Measurements from ENCODE around the gene PTPRB.

The PTPRB gene

DNA sequence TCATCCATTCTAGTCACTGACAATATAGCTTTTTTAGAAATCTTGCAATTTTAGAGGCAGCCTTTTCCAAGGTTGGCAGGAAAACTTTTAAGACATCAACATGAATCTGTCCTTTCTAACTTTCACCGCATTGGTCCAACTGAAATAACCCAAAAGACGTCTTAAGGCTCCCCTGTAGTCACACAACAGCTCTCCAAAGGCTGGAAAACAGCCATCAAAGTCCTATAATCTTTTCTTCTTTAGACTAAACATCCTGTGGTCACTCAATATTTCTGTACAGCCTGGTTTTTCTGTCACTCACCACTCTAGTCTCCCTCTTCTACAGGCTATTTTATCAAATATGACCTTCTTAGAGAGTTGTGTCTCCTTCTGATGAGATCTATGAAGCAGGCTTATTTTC is 4.5 kb upstream of the PTPRB start:
- no peak for DNase-seq

DNA sequence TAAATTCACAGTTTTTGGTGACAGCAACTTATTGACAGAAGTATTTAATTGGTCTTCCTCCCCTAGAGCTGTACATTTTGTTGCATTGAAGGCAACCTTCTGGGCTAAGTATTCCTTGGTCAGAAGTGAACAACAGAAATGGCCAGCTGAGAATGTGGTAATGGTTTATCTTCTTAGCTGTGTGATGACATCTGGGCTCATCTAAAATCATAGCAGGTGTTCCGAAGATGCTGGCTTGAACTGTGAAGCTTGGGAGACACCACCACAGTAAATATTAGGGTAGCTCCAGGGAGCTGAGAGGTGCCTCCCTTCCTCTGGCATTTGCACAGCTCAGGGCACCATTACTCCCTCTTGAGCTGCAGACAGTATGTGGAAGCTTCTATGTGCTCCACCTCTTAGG is 3.7 kb upstream of the PTPRB start:
- no peak for DNase-seq

DNA sequence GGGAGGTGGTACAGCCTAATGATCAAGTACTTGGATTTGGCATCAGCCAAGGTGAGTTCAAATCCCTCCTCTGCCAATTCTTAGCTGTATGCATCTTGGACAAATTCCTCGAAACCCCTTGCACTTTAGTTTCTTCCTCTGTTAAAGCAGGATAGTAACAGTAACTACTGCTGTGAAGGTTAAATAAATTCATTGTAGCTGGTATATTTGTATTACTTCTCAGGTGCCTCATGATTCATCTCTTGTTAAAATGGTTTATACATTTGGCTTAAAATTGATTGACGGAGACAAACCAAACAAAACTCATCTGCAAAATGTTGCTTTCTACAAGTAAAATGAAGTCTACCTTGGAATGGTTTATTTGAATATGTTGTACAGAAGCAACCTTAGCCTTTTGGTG is 2.3 kb upstream of the PTPRB start:
- DNase-seq, result no peak

DNA sequence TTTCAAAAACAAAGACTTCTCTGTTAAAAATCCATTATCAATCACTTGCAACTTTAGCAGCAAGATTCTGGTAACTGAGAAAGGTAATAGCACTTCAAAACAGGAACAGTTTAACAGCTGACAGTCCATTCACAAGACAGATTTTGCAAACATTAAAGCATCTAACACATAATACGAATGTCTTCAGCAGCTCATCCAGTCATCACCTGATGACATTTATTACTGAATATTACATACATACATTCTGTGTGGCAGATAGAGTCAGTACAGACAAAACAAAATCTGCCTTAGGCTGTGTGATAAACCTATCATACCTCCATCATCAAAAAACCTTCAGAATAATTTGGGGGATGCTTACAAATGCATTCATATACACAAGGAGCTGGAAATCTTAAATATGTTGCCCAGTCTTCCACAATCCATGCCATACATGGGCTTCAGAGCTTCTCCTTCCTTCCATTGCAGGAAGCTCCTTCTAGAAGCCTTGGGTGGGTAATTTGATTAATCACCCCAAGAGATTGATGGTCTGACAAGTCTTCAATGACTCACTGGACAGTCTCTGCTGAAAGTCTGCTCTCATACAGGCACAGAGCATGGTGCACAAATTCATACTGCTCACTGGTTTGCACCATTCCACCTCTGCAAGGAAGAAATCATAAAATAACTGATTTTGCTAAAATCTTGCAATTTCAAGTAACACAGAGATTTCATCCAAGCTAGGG is 1.6 kb upstream of the PTPRB start:
- DNase-seq, result no peak

DNA sequence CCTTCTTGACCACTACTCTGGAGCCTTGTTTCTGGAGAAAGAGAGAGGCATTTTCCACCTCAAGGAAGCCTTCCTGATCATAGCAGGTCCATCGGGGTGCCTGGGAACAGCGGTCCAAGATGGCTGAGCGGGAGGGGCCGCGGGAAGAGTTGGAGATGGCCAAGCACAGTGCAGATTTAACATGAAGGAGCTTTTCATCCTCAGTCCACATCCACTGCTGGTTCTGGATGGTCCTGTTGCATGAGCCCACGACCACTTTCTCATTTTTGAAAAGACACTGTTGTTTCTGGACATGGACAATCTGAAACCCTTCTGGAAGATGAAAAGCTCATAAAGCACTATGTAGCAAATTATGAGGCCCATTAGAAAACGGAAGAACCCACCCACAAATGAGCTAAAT is 1.5 kb downstream of the PTPRB start:
- DNase-seq, result no peak

DNA sequence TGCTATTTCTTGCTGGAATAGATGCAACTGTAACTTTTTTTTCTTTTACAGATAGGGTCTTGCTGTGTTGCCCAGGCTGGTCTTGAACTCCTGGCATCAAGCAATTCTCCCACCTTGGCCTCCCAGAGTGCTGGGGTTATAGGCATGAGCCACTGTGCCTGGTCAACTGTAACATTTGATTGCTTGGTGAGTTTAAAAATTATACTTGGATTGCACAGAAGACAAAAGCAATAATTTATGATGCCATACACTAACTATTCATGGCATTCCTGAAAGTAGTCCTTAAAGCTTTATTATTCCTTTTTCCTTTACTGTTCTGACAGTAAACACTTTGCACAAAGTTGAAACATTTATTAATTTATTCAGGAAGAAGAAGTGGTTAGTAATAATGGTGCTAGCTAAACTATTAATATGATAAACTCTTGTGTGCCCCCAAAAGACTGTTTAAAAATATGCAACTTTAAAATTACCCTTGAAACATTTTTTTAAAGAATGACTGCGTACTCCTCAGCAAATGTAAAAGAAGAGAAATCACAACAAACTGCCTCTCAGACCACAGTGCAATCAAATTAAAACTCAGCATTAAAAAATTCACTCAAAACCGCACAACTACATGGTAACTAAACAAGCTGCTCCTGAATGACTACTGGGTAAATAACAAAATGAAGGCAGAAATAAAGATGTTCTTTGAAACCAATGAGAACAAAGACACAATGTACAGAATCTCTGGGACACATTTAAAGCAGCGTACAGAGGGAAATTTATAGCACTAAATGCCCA is 8.3 kb downstream of the PTPRB start:
- DNase-seq, result no peak

DNA sequence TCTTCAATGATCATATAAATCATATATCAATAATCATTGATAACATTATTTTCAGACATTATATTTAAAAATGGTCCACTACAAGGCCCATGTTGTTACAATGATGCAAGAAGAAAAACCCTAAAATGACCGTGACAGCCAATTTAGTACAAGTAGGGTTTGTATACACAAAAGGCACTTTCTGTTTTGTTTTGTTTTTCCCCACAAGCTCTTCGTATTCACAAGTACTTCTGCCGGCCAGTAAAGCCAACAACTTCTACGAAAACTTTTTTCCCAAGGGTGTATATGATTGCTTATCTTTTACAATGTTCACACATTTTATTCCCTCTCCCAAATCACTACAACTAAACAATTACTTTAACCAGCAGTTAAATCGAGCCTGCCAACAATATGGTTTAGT is 9.6 kb downstream of the PTPRB start:
- DNase-seq, result no peak

DNA sequence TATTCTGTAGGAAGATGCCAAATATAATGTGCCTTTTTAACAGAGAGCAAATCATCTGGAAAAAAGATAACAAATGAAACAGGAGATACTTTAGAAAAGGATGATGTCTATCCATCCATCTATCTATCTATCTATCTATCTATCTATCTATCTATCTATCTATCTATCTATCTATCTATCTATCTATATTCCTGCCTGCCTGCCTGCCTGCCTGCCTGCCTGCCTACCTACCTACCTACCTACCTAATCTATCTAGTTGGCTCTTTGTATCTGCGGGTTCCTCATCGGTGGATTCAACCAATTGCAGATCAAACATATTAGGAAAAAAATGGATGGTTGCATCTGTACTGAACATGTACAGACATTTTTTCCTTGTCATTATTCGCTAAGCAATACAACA is 11.0 kb downstream of the PTPRB start:
- no peak for DNase-seq

DNA sequence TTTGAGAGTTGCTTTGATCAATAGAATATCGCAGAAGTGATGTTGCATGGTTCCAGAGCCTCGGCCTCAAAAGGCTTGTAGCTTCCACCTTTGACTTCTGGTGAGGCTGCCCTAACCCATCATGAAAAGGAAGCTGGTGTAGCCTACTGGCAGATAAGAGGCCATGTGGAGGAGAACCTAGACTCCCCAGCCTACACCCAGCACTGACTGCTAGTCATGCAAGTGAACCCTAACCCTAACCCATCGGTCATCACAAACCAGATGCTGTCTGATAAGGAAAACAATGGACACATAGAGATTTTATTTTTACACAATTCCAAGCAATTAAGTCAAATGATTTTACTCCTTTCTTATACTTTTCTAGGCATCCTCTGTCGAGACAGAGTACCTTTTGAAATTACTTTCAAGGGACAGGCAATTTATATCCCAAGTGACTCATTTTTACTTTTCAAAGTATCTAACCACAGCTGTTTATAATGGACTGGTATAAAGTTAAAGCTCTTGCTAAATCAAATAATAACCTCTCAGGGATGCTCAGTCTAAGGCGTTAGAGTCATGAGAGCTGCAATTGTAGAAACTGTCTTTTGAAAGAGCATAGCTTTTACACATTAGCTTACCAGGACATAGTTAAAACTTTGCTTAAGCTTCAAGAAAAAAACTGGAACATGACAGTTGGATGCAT is 17.6 kb downstream of the PTPRB start:
- no peak for DNase-seq

DNA sequence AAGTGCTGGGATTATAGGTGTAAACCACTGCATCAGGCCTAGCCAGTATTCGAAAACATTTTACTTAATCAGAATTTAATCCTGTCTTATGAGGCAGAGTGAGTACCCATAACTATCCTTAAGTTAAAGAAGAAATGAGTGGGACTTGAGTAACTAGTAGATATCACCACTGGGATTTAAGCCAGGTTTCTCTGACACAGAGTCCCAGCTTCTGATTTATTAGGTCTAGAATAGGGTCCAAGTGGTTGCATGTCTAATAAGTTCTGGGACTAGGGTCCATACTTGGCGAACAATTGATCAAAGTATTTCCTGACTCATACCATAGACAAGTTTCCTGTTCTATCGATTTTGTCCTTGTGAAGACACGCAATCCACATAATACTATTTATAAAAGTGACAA is 18.9 kb downstream of the PTPRB start:
- no peak for DNase-seq

DNA sequence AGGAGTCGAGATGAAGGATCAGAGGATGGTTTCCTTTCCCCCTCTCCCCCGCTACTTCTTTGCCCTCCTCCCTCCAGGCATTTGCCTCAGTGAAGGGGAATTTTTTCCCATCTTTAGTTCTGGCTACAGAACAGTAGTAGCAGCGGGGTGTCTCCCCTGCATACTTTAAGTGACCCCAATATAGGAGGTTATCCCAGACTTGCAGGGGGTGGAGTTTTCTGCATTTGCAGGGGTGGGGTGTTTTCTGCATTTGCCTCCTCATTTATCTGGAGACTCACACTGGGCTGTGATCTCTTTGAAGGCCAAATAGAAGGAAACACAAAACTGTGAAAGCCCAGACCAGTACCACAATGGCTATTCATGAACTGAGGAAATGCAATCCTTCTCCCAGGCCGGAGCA is 19.8 kb downstream of the PTPRB start:
- no peak for DNase-seq

DNA sequence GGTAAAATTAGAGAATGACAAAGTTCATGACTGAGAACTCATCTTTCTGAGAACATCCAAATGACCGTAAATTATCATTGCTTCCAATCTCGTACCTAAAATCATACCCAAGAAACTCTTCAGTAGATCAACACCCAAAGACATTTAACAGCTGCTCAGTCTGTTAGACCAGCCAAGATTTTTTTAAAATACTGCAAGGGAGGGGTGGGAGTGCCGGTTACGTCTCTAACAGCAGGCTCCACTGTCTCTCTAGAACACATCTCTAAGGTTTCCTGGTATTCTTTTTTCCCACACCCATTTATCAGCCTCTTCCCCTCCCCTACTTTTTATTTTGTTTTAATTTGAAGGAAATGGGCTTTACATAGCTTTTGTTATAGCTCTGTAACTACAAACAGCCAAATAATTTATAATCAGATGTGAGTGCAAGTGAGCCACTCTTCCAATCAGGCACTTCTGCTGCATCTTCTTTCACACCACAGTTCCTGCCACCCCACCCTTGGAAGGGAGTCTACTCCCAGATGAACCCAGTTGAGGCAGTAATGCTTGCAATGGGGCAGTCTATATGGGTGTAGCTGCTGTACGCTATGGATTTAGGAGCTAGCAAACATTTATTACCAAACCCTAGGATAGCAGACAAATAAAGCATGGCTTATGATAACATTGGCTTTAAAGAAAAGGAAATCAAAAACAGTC is 21.9 kb downstream of the PTPRB start:
- no peak for DNase-seq

DNA sequence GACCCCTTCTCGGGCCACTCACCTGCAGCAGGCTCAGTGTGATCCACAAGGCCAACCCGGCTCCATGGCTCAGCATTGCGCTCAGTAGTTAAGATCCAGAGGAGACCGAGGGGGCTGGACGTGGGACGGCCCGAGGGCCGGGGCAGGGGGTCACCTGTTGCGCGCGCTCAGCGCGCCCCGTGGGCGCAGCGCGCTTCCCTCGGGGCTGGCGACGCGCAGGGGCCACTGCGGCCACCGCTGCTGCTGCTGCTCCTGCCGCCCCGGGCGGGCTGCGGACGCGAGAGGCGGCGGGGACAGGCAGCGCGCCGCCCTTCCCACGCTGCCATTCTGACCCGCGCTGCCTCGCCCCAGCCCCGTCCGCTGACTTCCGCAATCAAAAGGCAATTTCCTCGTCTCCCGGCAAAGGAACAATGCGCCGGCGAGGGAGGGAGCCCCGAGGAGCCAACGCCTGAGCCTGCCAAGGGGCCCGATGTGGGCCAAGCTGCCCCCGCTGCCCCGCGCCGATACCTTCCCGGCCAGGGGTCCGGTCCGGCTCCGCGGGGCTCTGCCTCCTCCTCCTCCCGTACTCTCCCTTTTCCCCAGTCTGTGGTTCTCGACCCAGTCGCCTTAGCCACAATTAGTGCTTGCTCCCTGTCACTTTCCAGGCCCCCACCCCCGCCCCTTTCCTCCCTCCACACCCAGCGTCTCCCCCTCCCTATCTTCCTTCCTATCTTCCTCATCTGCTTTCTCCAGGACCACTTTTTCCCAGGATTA is 27.3 kb downstream of the PTPRB start:
- DNase-seq, result no peak

DNA sequence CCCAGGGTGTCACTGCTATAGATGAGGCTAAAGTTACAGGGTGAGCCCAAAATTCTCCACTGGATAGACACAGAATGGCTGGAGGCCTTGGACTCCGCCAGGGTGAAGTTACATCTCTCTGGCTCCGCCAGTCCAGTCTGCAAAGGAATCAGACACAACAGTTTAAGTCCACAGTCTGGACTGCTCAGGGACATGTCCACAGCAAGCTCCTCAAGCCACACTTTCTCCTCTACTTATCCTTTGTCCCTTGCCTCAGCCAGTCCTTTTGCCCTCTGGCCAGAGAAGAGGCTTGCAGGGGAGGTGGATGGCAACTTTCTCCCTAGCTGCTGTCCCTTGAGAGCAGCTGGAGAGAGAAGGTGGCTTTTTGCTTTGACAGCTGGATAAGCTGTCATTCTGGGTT is 28.0 kb downstream of the PTPRB start:
- no peak for DNase-seq

DNA sequence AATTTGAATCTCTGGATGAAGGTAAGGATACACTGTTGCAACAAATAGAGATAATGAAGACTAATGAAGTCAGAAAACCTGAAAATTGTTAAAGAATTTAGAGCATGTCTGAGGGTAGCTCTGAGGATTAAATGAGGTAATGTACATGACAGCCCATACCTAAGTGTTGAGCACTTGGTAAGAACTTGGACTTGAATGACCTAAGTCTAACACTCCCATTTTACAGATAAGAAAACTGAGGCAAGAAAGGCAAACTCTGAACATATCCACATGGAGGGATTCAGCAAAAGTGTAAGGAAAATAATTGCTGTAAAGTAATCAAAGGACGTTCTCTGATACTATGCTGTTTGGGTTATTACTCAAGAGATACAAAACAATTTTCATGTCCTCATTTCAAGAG is 29.0 kb downstream of the PTPRB start:
- no peak for DNase-seq

DNA sequence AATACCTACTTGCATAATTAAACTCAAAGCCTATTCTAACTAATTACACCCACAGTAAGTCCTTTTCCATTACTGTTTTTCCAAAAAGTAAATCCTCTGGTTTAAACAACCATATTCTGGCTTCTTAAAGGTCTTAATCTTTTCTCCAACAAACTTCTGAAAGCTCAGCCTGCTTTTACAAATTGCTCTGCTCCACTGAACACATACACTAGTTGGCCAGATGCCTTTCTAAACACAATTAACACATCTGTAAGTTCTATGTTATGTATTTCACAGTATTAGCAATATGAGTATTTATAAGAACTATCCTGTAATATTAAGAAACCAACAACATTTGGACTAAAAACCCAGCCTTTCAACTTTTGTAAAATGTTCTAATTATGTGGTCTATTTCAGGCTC is 30.1 kb downstream of the PTPRB start:
- DNase-seq, result no peak

DNA sequence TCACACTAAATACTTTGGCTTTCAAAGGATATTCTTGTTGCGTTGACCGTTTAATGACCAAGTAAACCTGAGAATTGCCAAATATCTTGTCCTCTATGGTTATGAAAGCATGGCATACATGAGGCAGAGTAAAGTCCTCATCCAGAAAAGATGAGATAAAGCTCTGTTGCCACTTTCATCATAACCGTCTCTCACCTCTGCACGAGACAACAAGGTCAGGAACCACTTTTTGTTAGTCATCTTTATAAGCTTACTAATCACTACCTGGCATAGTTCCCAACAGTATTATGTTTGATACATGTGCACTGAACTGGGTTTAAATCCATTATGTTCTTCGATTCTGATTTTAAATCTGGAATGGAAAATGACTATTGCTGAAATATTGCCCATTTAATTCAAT is 31.3 kb downstream of the PTPRB start:
- no peak for DNase-seq

DNA sequence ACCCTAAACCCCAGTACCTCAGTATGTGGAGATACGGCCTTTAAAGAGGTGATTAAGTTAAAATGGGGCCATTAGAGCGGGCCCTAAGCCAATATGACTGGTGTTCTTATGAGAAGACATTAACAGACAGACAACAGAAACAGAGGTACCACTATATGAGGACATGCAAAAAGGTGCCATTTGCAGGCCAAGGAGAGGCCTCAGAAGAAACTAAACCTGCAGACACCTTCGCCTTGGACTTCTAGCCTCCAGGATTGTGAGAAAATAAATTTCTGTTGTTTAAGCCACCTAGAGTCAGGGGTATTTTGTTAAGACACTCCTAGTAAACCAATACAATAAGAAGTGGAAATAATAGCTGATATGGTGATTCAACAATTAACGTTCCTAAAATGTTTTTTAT is 32.6 kb downstream of the PTPRB start:
- DNase-seq, result no peak

DNA sequence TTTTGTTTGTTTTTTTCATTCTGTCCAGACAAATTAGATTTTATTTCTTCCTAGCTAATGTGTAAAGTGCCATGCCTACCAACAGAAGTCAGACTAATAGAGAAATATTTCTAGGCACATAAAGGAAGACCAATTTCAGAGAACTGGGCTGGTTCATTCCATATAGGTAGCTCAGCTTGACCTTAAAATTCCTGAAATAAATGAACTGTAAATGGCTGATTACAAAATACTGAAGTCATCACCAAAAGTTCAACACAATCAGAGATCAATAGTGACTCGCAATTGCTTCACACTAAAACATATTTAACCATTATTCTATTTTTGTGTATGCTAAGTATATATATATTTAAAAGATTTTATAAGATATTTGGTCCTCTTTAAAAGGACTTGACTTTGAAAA is 34.2 kb downstream of the PTPRB start:
- no peak for DNase-seq

DNA sequence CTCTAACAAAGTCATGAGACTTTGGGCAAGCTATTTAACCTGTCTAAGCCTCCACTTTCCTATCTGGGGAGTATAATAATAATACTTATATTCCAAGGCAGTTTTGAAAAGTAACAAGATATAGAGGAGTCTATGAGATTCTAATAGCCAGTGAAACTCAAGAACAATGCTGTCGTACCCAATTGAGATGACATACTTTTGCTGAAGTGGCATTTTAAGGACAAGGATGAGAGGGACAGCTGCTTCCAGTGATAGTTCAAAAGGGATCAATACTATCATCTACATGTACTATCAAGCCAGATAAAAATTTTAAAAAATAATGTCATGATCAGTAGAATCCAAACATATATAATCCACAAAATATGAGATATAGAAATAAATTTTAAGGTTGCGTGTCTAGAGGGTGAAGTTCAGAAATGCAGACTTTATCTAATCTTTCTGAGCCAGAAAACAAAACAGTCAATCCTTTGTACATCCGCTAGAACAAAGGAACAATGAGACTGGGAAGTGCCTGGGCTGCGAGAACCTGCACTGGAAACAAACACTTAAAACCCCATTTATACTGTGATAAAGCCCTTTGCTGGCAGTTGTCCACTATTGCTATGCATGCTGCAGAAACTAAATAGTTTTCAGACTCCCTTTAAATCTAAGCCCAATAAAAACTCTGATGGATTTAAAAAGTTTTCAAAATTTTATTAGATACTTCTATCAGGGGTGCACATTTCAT is 38.6 kb downstream of the PTPRB start:
- peak; percentile 20 for DNase-seq

DNA sequence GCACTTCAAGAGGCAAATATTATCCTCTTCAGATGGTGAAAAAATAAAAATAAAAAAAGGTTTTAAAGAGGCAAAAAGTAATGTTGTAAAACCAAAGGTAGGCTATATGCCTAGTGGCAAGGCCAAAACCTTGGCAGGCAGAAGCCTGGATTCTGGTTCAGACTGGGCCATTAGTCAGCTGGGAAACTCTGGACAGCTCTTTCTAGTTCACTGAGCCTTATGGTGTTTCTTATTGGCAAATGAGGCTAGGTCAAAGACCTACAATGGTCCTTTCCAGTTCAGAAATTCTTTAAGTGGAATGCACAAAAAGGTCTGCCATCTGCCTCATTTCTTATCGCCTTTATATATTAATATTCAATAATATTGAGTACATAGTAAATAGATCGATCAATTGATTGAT is 44.6 kb downstream of the PTPRB start:
- no peak for DNase-seq

DNA sequence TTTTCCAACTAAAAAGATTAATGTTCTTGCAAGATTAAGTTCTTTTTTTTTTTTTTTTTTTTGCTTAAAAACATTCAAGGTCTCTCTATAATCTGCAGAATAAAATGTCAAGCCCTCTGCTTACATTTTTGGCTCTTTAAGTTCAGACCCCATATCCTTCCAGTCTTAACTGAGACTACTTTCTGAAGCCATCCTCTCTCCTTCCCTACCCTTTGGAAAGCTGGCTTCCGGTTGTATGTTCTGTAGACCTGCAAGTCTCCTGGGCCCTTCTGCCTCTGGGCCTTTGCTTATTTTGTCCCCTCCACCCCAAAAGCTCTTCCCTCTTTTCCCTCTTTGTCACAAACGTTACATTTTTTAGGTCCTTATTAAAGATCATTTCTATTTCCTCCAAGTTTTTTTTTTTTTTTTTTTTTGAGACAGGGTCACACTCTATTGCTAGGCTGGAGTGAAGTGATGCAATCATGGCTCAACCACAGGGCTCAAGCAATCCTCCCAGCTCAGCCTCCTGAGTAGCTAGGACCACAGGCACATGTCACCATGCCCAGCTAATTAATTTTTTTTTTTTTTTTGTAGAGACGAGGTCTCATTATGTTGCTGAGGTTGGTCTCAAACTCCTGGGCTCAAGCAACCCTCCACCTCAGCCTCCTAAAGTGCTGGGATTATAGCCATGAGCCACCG is 46.5 kb downstream of the PTPRB start:
- DNase-seq, result no peak

All from NCI-H510A (cell line).